HL-60 (cell line): Measurements from ENCODE around the gene MYLK4.

Experiments used
- DNase-seq, 2 experiments: peaks; one replicate each; pipeline ENCODE4 v3.0.0-alpha.2; 2010 to 2020; ENCODE audit warnings: low read depth in 1 of 2, low spot score in 1 of 2
- H3K27ac ChIP-seq: fragments of 250-450 bp; sonication (Bioruptor Pico); replicated peaks from 2 replicates; pipeline ENCODE4 v1.5.1; 2020; ENCODE audit warnings: mild to moderate bottlenecking, moderate library complexity
- H3K27me3 ChIP-seq: fragments of 250-450 bp; sonication (Bioruptor Pico); 2 replicates; pipeline ENCODE4 v1.5.1; 2021; ENCODE audit warnings: mild to moderate bottlenecking, moderate library complexity; ENCODE audit not compliant: insufficient read depth, poor library complexity, severe bottlenecking
- H3K4me3 ChIP-seq: replicated peaks from 2 replicates; pipeline ENCODE4 v1.5.1; 2011; ENCODE audit warnings: mild to moderate bottlenecking, control low read depth, low read length; ENCODE audit not compliant: insufficient read depth
- CTCF ChIP-seq: IDR thresholded peaks from one replicate; pipeline ENCODE4 v1.5.1; 2011; ENCODE audit warnings: low read length, control low read depth, inconsistent platforms; ENCODE audit not compliant: insufficient read depth
- POLR2AphosphoS5 ChIP-seq: IDR thresholded peaks from 2 replicates; pipeline ENCODE4 v1.6.1; 2012; ENCODE audit warnings: low read depth
- SPI1 ChIP-seq: IDR thresholded peaks from 2 replicates; pipeline ENCODE4 v1.6.1; 2012; ENCODE audit warnings: low read depth, mild to moderate bottlenecking, borderline replicate concordance

The MYLK4 gene

GRCh38 chr6:2614155-2614554 lies 136.6 kb downstream of the MYLK4 start:
- H3K27me3 ChIP-seq = no peaks in the 10 kb centered on the region
- no peak overlapping the region for H3K4me3 ChIP-seq
- no peak for TF ChIP-seq POLR2AphosphoS5
- no peak for TF ChIP-seq CTCF
- no peak for TF ChIP-seq SPI1
- DNase-seq = no peak
- H3K27ac ChIP-seq = no peak overlapping the region
